Suprapubic skin (tissue), 4 donors: Measurements from ENCODE around the gene RGP1.

Source experiments
- EP300 ChIP-seq: sonication (generic); formaldehyde crosslinking; IDR thresholded peaks from one replicate; pipeline ENCODE4 v1.6.1; 2017; ENCODE audit warnings: antibody characterized with exemption
- POLR2A ChIP-seq, 2 donors: fragments of 450-650 bp; IDR thresholded peaks; one replicate each; pipeline ENCODE4 v1.6.1; 2017; ENCODE audit warnings: antibody characterized with exemption in 2 of 2, mild to moderate bottlenecking in 2 of 2, moderate library complexity in 2 of 2
- POLR2AphosphoS5 ChIP-seq, 3 donors: sonication (generic); formaldehyde crosslinking; IDR thresholded peaks; one replicate each; pipeline ENCODE4 v1.6.1; 2017; ENCODE audit warnings: antibody characterized with exemption in 3 of 3
- TF ChIP-seq, protein P1 (sequence below), 2 donors: fragments of 200-600 bp in 1 of 2; fragments of 450-650 bp in 1 of 2; sonication (generic) in 1 of 2; IDR thresholded peaks; one replicate each; pipeline ENCODE4 v1.5.1; 2016 to 2019; ENCODE audit warnings: antibody characterized with exemption in 2 of 2, mild to moderate bottlenecking in 1 of 2, moderate library complexity in 1 of 2

DNA sequence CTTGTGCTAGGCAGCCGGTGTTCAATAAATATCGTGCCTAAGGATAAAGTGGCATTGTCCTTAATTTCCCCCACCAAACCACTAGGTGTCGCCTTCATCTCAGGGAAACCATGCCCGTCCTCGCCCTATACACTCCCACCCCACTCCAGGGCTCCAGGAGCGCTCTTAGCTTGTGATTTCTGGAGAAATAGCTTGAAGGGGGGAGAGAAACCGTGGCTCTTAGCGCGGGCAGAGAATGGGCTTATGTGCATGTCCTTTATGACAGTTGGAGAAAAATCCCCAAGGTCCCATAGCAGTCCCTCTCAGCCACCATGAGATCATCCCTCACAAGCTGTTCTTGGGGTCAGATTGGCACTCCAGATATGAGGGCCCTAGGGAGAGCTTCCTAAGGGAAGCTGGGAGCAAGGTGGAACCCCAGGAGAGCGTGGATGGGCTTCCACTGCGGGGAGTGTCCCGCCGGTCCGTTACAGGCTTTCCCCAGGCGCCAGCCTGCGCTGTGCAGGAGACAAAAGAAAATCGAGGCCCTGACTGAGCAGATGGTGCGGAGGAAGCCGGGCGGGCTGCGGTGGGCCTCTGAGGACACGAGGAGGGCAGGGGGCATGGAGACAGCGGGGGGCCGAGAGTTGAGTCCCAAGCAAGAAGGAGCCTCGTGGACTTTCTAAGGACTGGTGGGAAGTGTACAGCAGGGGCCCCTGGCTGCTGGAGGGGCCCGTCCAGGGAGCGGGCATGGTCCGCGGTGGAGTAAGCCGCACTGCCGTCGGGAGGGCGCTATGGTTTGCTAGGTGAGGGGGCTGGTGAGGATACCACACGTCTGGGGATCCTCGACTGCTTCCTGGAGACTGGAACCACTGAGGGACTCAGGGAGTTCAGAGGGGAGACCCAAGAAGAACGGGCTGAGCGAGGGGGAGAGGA lies 41.6 kb downstream of the RGP1 start:
- TF ChIP-seq, protein P1, sequence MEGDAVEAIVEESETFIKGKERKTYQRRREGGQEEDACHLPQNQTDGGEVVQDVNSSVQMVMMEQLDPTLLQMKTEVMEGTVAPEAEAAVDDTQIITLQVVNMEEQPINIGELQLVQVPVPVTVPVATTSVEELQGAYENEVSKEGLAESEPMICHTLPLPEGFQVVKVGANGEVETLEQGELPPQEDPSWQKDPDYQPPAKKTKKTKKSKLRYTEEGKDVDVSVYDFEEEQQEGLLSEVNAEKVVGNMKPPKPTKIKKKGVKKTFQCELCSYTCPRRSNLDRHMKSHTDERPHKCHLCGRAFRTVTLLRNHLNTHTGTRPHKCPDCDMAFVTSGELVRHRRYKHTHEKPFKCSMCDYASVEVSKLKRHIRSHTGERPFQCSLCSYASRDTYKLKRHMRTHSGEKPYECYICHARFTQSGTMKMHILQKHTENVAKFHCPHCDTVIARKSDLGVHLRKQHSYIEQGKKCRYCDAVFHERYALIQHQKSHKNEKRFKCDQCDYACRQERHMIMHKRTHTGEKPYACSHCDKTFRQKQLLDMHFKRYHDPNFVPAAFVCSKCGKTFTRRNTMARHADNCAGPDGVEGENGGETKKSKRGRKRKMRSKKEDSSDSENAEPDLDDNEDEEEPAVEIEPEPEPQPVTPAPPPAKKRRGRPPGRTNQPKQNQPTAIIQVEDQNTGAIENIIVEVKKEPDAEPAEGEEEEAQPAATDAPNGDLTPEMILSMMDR (IDR thresholded peaks at IDR 0.05): peak; percentile 70 to 89
- TF ChIP-seq POLR2A (IDR thresholded peaks at IDR 0.05) (no peak), POLR2AphosphoS5 (IDR thresholded peaks at IDR 0.05) (no peak), EP300 (no peak)
